SU-DHL-6 (cell line): ENCODE data around the gene DPP6.

Source experiments
- EZH2phosphoT487 ChIP-seq: fragments of 200-600 bp; sonication (generic), shearing (Covaris generic); conservative IDR thresholded peaks from 2 replicates; pipeline ENCODE4 v1.6.1; 2018; ENCODE audit warnings: mild to moderate bottlenecking, antibody characterized with exemption, low read length, moderate library complexity, mixed read lengths
- TF ChIP-seq, protein P1 (sequence below): fragments of 200-600 bp; sonication (generic); IDR thresholded peaks from one replicate; pipeline ENCODE4 v1.5.1; 2017; ENCODE audit warnings: antibody characterized with exemption, mild to moderate bottlenecking, low read length, moderate library complexity; ENCODE audit not compliant: insufficient read depth, poor library complexity, severe bottlenecking

GRCh38 chr7:154709840-154710520 is 657.8 kb downstream of the DPP6 start:
- TF ChIP-seq, protein P1, sequence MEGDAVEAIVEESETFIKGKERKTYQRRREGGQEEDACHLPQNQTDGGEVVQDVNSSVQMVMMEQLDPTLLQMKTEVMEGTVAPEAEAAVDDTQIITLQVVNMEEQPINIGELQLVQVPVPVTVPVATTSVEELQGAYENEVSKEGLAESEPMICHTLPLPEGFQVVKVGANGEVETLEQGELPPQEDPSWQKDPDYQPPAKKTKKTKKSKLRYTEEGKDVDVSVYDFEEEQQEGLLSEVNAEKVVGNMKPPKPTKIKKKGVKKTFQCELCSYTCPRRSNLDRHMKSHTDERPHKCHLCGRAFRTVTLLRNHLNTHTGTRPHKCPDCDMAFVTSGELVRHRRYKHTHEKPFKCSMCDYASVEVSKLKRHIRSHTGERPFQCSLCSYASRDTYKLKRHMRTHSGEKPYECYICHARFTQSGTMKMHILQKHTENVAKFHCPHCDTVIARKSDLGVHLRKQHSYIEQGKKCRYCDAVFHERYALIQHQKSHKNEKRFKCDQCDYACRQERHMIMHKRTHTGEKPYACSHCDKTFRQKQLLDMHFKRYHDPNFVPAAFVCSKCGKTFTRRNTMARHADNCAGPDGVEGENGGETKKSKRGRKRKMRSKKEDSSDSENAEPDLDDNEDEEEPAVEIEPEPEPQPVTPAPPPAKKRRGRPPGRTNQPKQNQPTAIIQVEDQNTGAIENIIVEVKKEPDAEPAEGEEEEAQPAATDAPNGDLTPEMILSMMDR, result no peak
- TF ChIP-seq EZH2phosphoT487, result no peak
